GM19324 (cell line): ENCODE data around the gene SAMD8.
A peak's percentile ranks its signal among the peaks of the same experiment; 100 is the strongest.
"Not testable (repeated sequence)": the region's sequence is repeated elsewhere in the genome, so short reads cannot be mapped to it uniquely, and the experiment has no call there.

Experiments used
- ATAC-seq: cut with Tn5 transposase; IDR thresholded peaks from one replicate; pipeline ENCODE4 v1.9.1; 2021; ENCODE audit warnings: mild to moderate bottlenecking, moderate library complexity; ENCODE audit not compliant: unreplicated experiment, low FRiP score

Gene SAMD8

GRCh38 chr10:75105576-75106197, 5.8 kb upstream of the SAMD8 start:
- no peak for ATAC-seq

GRCh38 chr10:75106242-75106641, 5.2 kb upstream of the SAMD8 start:
- no peak for ATAC-seq

- ATAC-seq: not testable (repeated sequence)
Measured at GRCh38 chr10:75106891-75107290, 4.6 kb upstream of the SAMD8 start.

- no peak for ATAC-seq
Measured at GRCh38 chr10:75107756-75108683, 3.4 kb upstream of the SAMD8 start.

GRCh38 chr10:75108684-75109458, 2.6 kb upstream of the SAMD8 start:
- no peak for ATAC-seq

- ATAC-seq: no peak
Measured at GRCh38 chr10:75109459-75109778, 2.0 kb upstream of the SAMD8 start.

- no peak for ATAC-seq
Measured at GRCh38 chr10:75110006-75110632, 1.3 kb upstream of the SAMD8 start.

- ATAC-seq: peak; percentile 19
Measured at GRCh38 chr10:75111907-75112679, 637 bp downstream of the SAMD8 start.

- ATAC-seq: no peak
Measured at GRCh38 chr10:75115137-75115536, 3.7 kb downstream of the SAMD8 start.

- ATAC-seq: not testable (repeated sequence)
Measured at GRCh38 chr10:75116941-75117775, 5.7 kb downstream of the SAMD8 start.

GRCh38 chr10:75117995-75118394, 6.5 kb downstream of the SAMD8 start:
- ATAC-seq: no peak

GRCh38 chr10:75119444-75120066, 8.1 kb downstream of the SAMD8 start:
- not testable (repeated sequence) for ATAC-seq

GRCh38 chr10:75121322-75121721, 9.9 kb downstream of the SAMD8 start:
- no peak for ATAC-seq

GRCh38 chr10:75122505-75122904, 11.0 kb downstream of the SAMD8 start:
- no peak for ATAC-seq

GRCh38 chr10:75123088-75123682, 11.7 kb downstream of the SAMD8 start:
- no peak for ATAC-seq

GRCh38 chr10:75126277-75126676, 14.8 kb downstream of the SAMD8 start:
- no peak for ATAC-seq

GRCh38 chr10:75127471-75127870, 16.0 kb downstream of the SAMD8 start:
- ATAC-seq: no peak

- not testable (repeated sequence) for ATAC-seq
Measured at GRCh38 chr10:75128985-75129384, 17.5 kb downstream of the SAMD8 start.
